Lung (tissue), 12 donors: ENCODE data around the gene MLLT1. TPM values are rescaled to one million over a fixed set of nuclear protein-coding genes. Genes with fewer than 3 reads are reported as not detected.

Source experiments
- ATAC-seq: fragments of 200-7000 bp; cut with Tn5 transposase; one replicate; pipeline ENCODE4 v1.9.1; 2020; ENCODE audit warnings: moderate number of reproducible peaks; ENCODE audit not compliant: insufficient read depth, low FRiP score
- DNase-seq, 3 donors: peaks; one replicate each; pipeline ENCODE4 v3.0.0-alpha.2; 2013 to 2017
- H3K27ac ChIP-seq, 2 donors: one replicate each; pipeline ENCODE4 v1.5.1; 2013; ENCODE audit warnings: mild to moderate bottlenecking in 2 of 2, moderate library complexity in 2 of 2, control low read depth in 1 of 2, inconsistent platforms in 1 of 2, low read depth in 1 of 2, low read length in 1 of 2
- H3K27me3 ChIP-seq, 3 donors: one replicate each; pipeline ENCODE4 v1.5.1; 2013; ENCODE audit warnings: low read length in 2 of 3; ENCODE audit not compliant: control insufficient read depth in 3 of 3, insufficient read depth in 3 of 3
- H3K36me3 ChIP-seq, 4 donors: one replicate each; pipeline ENCODE4 v1.5.1; 2013; ENCODE audit warnings: low read length in 4 of 4, mild to moderate bottlenecking in 1 of 4, moderate library complexity in 1 of 4; ENCODE audit not compliant: control insufficient read depth in 4 of 4, insufficient read depth in 4 of 4
- H3K4me1 ChIP-seq, 5 donors: one replicate each; pipeline ENCODE4 v1.5.1; 2013; ENCODE audit warnings: low read length in 5 of 5, mild to moderate bottlenecking in 2 of 5, moderate library complexity in 1 of 5; ENCODE audit not compliant: control insufficient read depth in 5 of 5, insufficient read depth in 5 of 5
- H3K4me3 ChIP-seq: one replicate; pipeline ENCODE4 v1.5.1; 2013; ENCODE audit warnings: mild to moderate bottlenecking, control low read depth, moderate library complexity
- H3K9ac ChIP-seq, 2 donors: one replicate each; pipeline ENCODE4 v1.5.1; 2013; ENCODE audit warnings: low read length in 2 of 2, control low read depth in 1 of 2; ENCODE audit not compliant: insufficient read depth in 1 of 2
- H3K9me3 ChIP-seq, 4 donors: one replicate each; pipeline ENCODE4 v1.5.1; 2013; ENCODE audit warnings: low read length in 3 of 4, mild to moderate bottlenecking in 1 of 4, moderate library complexity in 1 of 4; ENCODE audit not compliant: control insufficient read depth in 4 of 4, insufficient read depth in 3 of 4
- CTCF ChIP-seq: IDR thresholded peaks from 2 replicates; pipeline ENCODE4 v1.5.1; 2012; ENCODE audit warnings: mild to moderate bottlenecking; ENCODE audit errors: control extremely low read depth, extremely low read depth
- WGBS, 2 donors: extraction: QIAGEN DNeasy Blood & Tissue Kit; methylation state at CpG; one replicate each; pipeline ENCODE4 v1.1.7; 2013; 5-methylcytosine and 5-hydroxymethylcytosine counted together
- polyA plus RNA-seq, 2 donors: library from polyadenylated mRNA; stranded (reverse); fragments of 200-250 nt; gene quantifications; one replicate each; pipeline ENCODE4 v1.2.1, GENCODE V29; 2013
- total RNA-seq, 2 donors: library from RNA; depleted of rRNA in 1 of 2; stranded (reverse); fragments of >200 nt in 1 of 2; gene quantifications; one replicate each; pipeline ENCODE4 v1.2.1, GENCODE V29; 2014 to 2021
- donor health status: control.
- donor health status: control.
- donor health status: Bipolar disorder and iron deficiency.
- donor health status: healthy.
- donor health status: DM: yes; HTN: yes; CAD: no.

Gene MLLT1
- total and polyA plus RNA-seq, 4 donors = 24.8 to 120 (median 36.2) TPM

GRCh38 chr19:6204866-6205723 lies 74.7 kb downstream of the MLLT1 start:
- Histone ChIP-seq H3K27me3 (no peaks in the 10 kb centered on the region), H3K4me1 (peaks cover 0 to 2% (median 0%) of the 10 kb centered on the region in 5 donors), H3K27ac (no peak overlapping the region), H3K9me3 (peaks cover 0 to 1% (median 0%) of the 10 kb centered on the region in 4 donors), H3K36me3 (no peaks in the 10 kb centered on the region), H3K9ac (no peak overlapping the region), H3K4me3 (no peak overlapping the region)
- 94% methylated on average over 19 of the region's 19 CpGs for WGBS, 2 donors
- no peak for DNase-seq
- no peak for ATAC-seq
- TF ChIP-seq CTCF = no peak

GRCh38 chr19:6204212-6204611 lies 75.6 kb downstream of the MLLT1 start:
- peaks cover 0 to 1% (median 0%) of the 10 kb centered on the region in 4 donors for H3K9me3 ChIP-seq
- no peak overlapping the region for H3K27ac ChIP-seq
- TF ChIP-seq CTCF = no peak
- no peak overlapping the region for H3K4me3 ChIP-seq
- WGBS, 2 donors = 41 to 53% methylated on average over 6 of the region's 6 CpGs
- H3K27me3 ChIP-seq = no peaks in the 10 kb centered on the region
- H3K36me3 ChIP-seq = no peaks in the 10 kb centered on the region
- ATAC-seq (no peak), DNase-seq (no peak)
- H3K9ac ChIP-seq = no peak overlapping the region
- peaks cover 0 to 2% (median 0%) of the 10 kb centered on the region in 5 donors for H3K4me1 ChIP-seq

- H3K27ac ChIP-seq = peak overlapping the region; percentile 26 to 62
- no peaks in the 10 kb centered on the region for H3K27me3 ChIP-seq
These were observed 80.4 kb downstream of the MLLT1 start for GRCh38 chr19:6199240-6199994.

More at GRCh38 chr19:6199240-6199994, 80.4 kb downstream of the MLLT1 start:
- H3K4me3 ChIP-seq = peak overlapping the region; percentile 62
- DNase-seq = peak; percentile 100
- peaks cover 0 to under 1% (median 0%) of the 10 kb centered on the region in 4 donors for H3K9me3 ChIP-seq
- H3K9ac ChIP-seq = peak overlapping the region; percentile 36 to 81
- WGBS, 2 donors = 0% methylated on average over 68 of the region's 68 CpGs
- TF ChIP-seq CTCF = no peak
- peak; percentile 91 for ATAC-seq
- peaks cover 0 to 7% (median 0%) of the 10 kb centered on the region in 5 donors for H3K4me1 ChIP-seq
- peaks cover 0 to 3% (median under 1%) of the 10 kb centered on the region in 4 donors for H3K36me3 ChIP-seq
